Suprapubic skin (tissue), 4 donors: ENCODE data around the gene SYT6. TPM values are rescaled to one million over a fixed set of nuclear protein-coding genes. Genes with fewer than 3 reads are reported as not detected.

Source experiments
- DNase-seq, 2 donors: peaks; one replicate each; pipeline ENCODE4 v3.0.0-alpha.2; 2019; ENCODE audit warnings: low spot score in 2 of 2
- H3K27ac ChIP-seq: fragments of 200-600 bp; sonication (generic); one replicate; pipeline ENCODE4 v1.5.1; 2019
- H3K27me3 ChIP-seq: fragments of 200-600 bp; sonication (generic); one replicate; pipeline ENCODE4 v1.5.1; 2019
- H3K36me3 ChIP-seq: fragments of 200-600 bp; sonication (generic); one replicate; pipeline ENCODE4 v1.5.1; 2019
- H3K4me1 ChIP-seq: fragments of 200-600 bp; sonication (generic); one replicate; pipeline ENCODE4 v1.5.1; 2019
- H3K4me3 ChIP-seq: fragments of 200-600 bp; sonication (generic); one replicate; pipeline ENCODE4 v1.5.1; 2019; ENCODE audit warnings: mild to moderate bottlenecking
- H3K9me3 ChIP-seq: fragments of 200-600 bp; sonication (generic); one replicate; pipeline ENCODE4 v1.5.1; 2019
- CTCF ChIP-seq, 2 donors: fragments of 200-600 bp in 1 of 2; fragments of 450-650 bp in 1 of 2; sonication (generic) in 1 of 2; IDR thresholded peaks; one replicate each; pipeline ENCODE4 v1.5.1; 2016 to 2019; ENCODE audit warnings: antibody characterized with exemption in 2 of 2, mild to moderate bottlenecking in 1 of 2, moderate library complexity in 1 of 2
- EP300 ChIP-seq: sonication (generic); formaldehyde crosslinking; IDR thresholded peaks from one replicate; pipeline ENCODE4 v1.6.1; 2017; ENCODE audit warnings: antibody characterized with exemption
- POLR2A ChIP-seq, 2 donors: fragments of 450-650 bp; IDR thresholded peaks; one replicate each; pipeline ENCODE4 v1.6.1; 2017; ENCODE audit warnings: antibody characterized with exemption in 2 of 2, mild to moderate bottlenecking in 2 of 2, moderate library complexity in 2 of 2
- POLR2AphosphoS5 ChIP-seq, 3 donors: sonication (generic); formaldehyde crosslinking; IDR thresholded peaks; one replicate each; pipeline ENCODE4 v1.6.1; 2017; ENCODE audit warnings: antibody characterized with exemption in 3 of 3
- WGBS: methylation state at CpG from one replicate; pipeline ENCODE4 v1.1.5; 2018; 5-methylcytosine and 5-hydroxymethylcytosine counted together
- total RNA-seq, 4 donors: library from RNA; depleted of rRNA; stranded (reverse); fragments of >200 nt; gene quantifications; one replicate each; pipeline ENCODE4 v1.1.0, GENCODE V29; 2016

Gene SYT6
- total RNA-seq, 4 donors from 2014 or later: 0.23 TPM; not detected in 3

DNA sequence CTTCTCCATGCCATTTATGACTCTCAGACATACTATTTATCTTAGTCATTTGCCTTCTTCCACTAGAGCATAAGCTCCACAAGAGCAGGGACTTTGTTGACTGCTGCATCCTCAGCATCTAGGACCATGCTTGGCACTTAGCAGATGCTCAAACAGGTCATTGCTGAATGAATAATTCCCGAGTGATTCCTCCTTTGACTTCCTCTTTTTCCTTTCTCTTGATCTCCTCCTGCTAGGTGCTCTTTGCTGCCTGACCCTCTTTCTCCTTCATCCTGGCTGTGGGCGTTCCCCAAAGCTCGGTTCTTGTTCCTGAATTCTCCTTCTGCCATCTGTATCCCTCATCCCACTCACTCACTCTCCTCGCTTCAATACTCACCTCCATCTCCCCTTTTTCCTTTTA is 23.5 kb downstream of the SYT6 start:
- DNase-seq: no peak
- TF ChIP-seq EP300 (no peak), POLR2AphosphoS5 (IDR thresholded peaks at IDR 0.05) (no peak), POLR2A (IDR thresholded peaks at IDR 0.05) (no peak), CTCF (IDR thresholded peaks at IDR 0.05) (no peak)
- Histone ChIP-seq H3K4me1 (no peaks in the 10 kb centered on the region), H3K36me3 (no peaks in the 10 kb centered on the region), H3K27ac (no peak overlapping the region), H3K4me3 (no peak overlapping the region), H3K9me3 (no peaks in the 10 kb centered on the region), H3K27me3 (no peaks in the 10 kb centered on the region)
- WGBS: 89% methylated on average over 4 of the region's 4 CpGs

DNA sequence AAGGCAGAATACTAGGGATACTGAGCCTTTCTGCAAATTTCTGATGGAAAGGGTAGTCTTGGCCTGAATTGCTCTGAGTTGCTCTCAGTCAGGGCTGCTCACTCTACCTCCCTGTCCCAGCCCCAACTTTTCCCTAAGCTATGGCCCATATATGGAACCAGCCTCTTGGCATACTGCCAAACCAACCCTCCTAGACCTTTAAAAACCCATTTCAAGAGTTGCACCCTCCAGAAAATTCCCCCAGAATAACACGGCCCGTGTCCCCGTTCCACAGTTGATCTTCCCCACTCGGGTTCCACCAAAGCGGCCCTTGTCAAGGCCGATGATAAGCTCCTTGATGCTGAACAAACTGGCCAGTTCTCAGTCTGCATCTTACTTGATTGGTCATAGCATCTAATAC is 25.4 kb downstream of the SYT6 start:
- TF ChIP-seq EP300: no peak
- no peak for TF ChIP-seq POLR2AphosphoS5 (IDR thresholded peaks at IDR 0.05)
- no peak for TF ChIP-seq POLR2A (IDR thresholded peaks at IDR 0.05)
- no peak for TF ChIP-seq CTCF (IDR thresholded peaks at IDR 0.05)
- H3K36me3 ChIP-seq: no peaks in the 10 kb centered on the region
- 97% methylated on average over 6 of the region's 6 CpGs for WGBS
- H3K4me3 ChIP-seq: no peak overlapping the region
- DNase-seq: no peak
- no peaks in the 10 kb centered on the region for H3K27me3 ChIP-seq
- no peak overlapping the region for H3K27ac ChIP-seq
- H3K9me3 ChIP-seq: no peaks in the 10 kb centered on the region
- no peaks in the 10 kb centered on the region for H3K4me1 ChIP-seq

GRCh38 chr1:114126261-114127095 is 27.2 kb downstream of the SYT6 start:
- no peaks in the 10 kb centered on the region for H3K27me3 ChIP-seq
- no peak for DNase-seq
- WGBS: 72% methylated on average over 10 of the region's 10 CpGs
- no peaks in the 10 kb centered on the region for H3K36me3 ChIP-seq
- no peak overlapping the region for H3K27ac ChIP-seq
- no peaks in the 10 kb centered on the region for H3K4me1 ChIP-seq
- no peak overlapping the region for H3K4me3 ChIP-seq
- H3K9me3 ChIP-seq: no peaks in the 10 kb centered on the region
- TF ChIP-seq EP300 (no peak), POLR2AphosphoS5 (IDR thresholded peaks at IDR 0.05) (no peak), POLR2A (IDR thresholded peaks at IDR 0.05) (no peak), CTCF (IDR thresholded peaks at IDR 0.05) (no peak)

- no peak for TF ChIP-seq POLR2AphosphoS5 (IDR thresholded peaks at IDR 0.05)
- TF ChIP-seq EP300: no peak
- no peak for TF ChIP-seq POLR2A (IDR thresholded peaks at IDR 0.05)
- no peak for TF ChIP-seq CTCF (IDR thresholded peaks at IDR 0.05)
- DNase-seq: no peak
- Histone ChIP-seq H3K36me3 (no peaks in the 10 kb centered on the region), H3K27me3 (no peaks in the 10 kb centered on the region), H3K4me1 (no peaks in the 10 kb centered on the region), H3K4me3 (no peak overlapping the region), H3K9me3 (no peaks in the 10 kb centered on the region), H3K27ac (no peak overlapping the region)
- 80% methylated on average over 7 of the region's 7 CpGs for WGBS
Observed at GRCh38 chr1:114124644-114125043, 29.0 kb downstream of the SYT6 start.

DNA sequence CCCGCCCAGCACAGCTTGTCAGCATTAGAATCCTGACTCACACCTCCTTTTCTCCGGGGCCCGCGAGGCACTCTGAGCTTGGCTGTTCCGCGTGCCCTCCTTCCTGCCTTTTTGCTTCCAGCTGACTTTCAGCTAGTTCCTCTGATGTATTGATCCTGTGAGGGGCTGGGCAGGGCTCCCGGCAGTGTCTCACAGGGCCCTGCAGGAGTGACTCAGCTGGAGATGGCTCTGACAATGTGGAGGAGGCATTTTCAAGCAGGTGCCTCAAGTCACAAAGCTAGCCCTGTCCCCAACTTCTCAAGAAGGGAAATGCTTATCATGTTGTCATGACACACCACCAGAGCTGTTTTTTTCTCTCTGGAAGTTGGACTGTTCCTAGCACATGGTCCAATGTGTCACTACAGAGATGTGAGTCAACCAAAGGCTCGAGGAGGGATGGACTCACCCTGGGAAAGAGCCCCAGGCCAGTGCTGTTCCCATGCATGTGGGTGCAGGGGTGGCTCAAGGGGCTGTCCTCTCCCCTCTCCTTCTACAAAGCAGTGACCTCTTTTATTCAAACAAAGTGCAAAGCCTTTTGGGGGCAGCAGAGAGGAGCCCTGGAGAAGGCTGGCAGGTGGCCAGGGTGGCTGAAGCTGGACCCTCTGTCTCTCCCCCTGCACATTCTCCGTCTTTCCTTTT is 30.6 kb downstream of the SYT6 start:
- H3K27me3 ChIP-seq: peaks cover 9% of the 10 kb centered on the region
- H3K4me1 ChIP-seq: no peaks in the 10 kb centered on the region
- DNase-seq: no peak
- no peak overlapping the region for H3K27ac ChIP-seq
- WGBS: 45% methylated on average over 8 of the region's 9 CpGs
- no peaks in the 10 kb centered on the region for H3K9me3 ChIP-seq
- H3K36me3 ChIP-seq: no peaks in the 10 kb centered on the region
- TF ChIP-seq POLR2AphosphoS5 (IDR thresholded peaks at IDR 0.05) (no peak), CTCF (IDR thresholded peaks at IDR 0.05) (no peak), POLR2A (IDR thresholded peaks at IDR 0.05) (no peak), EP300 (no peak)
- H3K4me3 ChIP-seq: no peak overlapping the region
